ENCODE measurements around the gene N4BP2L2.

The N4BP2L2 gene

GRCh38 chr13:32438871-32439270, 99.7 kb downstream of the N4BP2L2 start:
- H3K27me3 ChIP-seq (replicated peaks in 2 of 5; ENCODE audit: control insufficient read depth in 4 of 5, insufficient read depth in 5 of 5, low read length in 4 of 5), result no peaks in the 10 kb centered on the region
- H3K4me3 ChIP-seq (ENCODE audit: control insufficient read depth in 1 of 7, extremely low read depth in 1 of 7, insufficient read depth in 4 of 7, low read depth in 2 of 7, low read length in 6 of 7), result no peak overlapping the region
- H3K36me3 ChIP-seq (ENCODE audit: control insufficient read depth in 4 of 4, insufficient read depth in 4 of 4, low read length in 3 of 4), result peaks cover 0 to 3% (median under 1%) of the 10 kb centered on the region in 4 experiments
- no peak for DNase-seq
- 96% methylated on average over 4 of the region's 4 CpGs for WGBS (ENCODE audit: insufficient coverage)
- no peaks in the 10 kb centered on the region for H3K4me1 ChIP-seq (ENCODE audit: control extremely low read depth in 1 of 4, control insufficient read depth in 4 of 4, insufficient read depth in 4 of 4, low read length in 3 of 4)
- ChIA-PET CTCF (interaction anchor here (1.8 to 2.8 kb wide), 3 partner anchors 10 to 57 kb away, joined by 5 to 8 read pairs (median 6); partner anchors contain the start of gene N4BP2L1), POLR2A (no interaction called here)
- H3K27ac ChIP-seq (ENCODE audit: insufficient read depth in 1 of 2, low read depth in 1 of 2, low read length in 2 of 2, poor library complexity in 1 of 2, severe bottlenecking in 2 of 2), result no peak overlapping the region
- no peaks in the 10 kb centered on the region for H3K9me3 ChIP-seq (ENCODE audit: control extremely low read depth in 1 of 5, control insufficient read depth in 4 of 5, insufficient read depth in 2 of 5, low read depth in 1 of 5, low read length in 4 of 5)

DNA sequence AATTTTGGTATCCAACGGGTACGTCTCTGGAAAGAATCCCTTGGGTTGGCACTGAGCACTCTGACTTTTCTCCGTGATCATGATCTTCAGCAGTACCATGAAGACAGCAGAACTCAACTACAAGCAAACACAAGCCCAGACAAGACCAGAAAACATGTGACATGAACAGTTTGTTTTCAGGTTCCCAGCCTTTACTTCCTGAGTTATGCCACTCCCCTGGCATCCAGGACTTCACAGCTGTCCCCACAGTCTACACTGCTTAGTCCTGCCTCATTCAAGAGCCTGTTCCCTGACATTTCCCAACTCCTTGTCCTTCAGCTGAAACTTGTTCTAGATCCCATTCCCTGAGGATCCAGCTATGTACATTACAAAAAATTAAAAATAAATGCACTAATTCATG, 105.7 kb downstream of the N4BP2L2 start:
- ChIA-PET CTCF (interaction anchor here (0.9 kb wide), 1 partner anchor 51 kb away, joined by 3 read pairs; no protein-coding TSS in a partner anchor), POLR2A (no interaction called here)
- Histone ChIP-seq H3K36me3 (ENCODE audit: control insufficient read depth in 4 of 4, insufficient read depth in 4 of 4, low read length in 3 of 4) (peaks cover 0 to 2% (median under 1%) of the 10 kb centered on the region in 4 experiments), H3K4me3 (ENCODE audit: control insufficient read depth in 1 of 7, extremely low read depth in 1 of 7, insufficient read depth in 4 of 7, low read depth in 2 of 7, low read length in 6 of 7) (no peak overlapping the region), H3K9me3 (ENCODE audit: control extremely low read depth in 1 of 5, control insufficient read depth in 4 of 5, insufficient read depth in 2 of 5, low read depth in 1 of 5, low read length in 4 of 5) (no peaks in the 10 kb centered on the region), H3K27ac (ENCODE audit: insufficient read depth in 1 of 2, low read depth in 1 of 2, low read length in 2 of 2, poor library complexity in 1 of 2, severe bottlenecking in 2 of 2) (no peak overlapping the region), H3K27me3 (replicated peaks in 2 of 5; ENCODE audit: control insufficient read depth in 4 of 5, insufficient read depth in 5 of 5, low read length in 4 of 5) (no peaks in the 10 kb centered on the region), H3K4me1 (ENCODE audit: control extremely low read depth in 1 of 4, control insufficient read depth in 4 of 4, insufficient read depth in 4 of 4, low read length in 3 of 4) (peaks cover 13 to 35% (median 24%) of the 10 kb centered on the region in 4 experiments)
- 93% methylated on average over 3 of the region's 3 CpGs for WGBS (ENCODE audit: insufficient coverage)
- DNase-seq, result no peak

- Histone ChIP-seq H3K27ac (ENCODE audit: insufficient read depth in 1 of 2, low read depth in 1 of 2, low read length in 2 of 2, poor library complexity in 1 of 2, severe bottlenecking in 2 of 2) (no peak overlapping the region), H3K4me3 (ENCODE audit: control insufficient read depth in 1 of 7, extremely low read depth in 1 of 7, insufficient read depth in 4 of 7, low read depth in 2 of 7, low read length in 6 of 7) (no peak overlapping the region), H3K4me1 (ENCODE audit: control extremely low read depth in 1 of 4, control insufficient read depth in 4 of 4, insufficient read depth in 4 of 4, low read length in 3 of 4) (peaks cover 18 to 40% (median 30%) of the 10 kb centered on the region in 4 experiments), H3K9me3 (ENCODE audit: control extremely low read depth in 1 of 5, control insufficient read depth in 4 of 5, insufficient read depth in 2 of 5, low read depth in 1 of 5, low read length in 4 of 5) (no peaks in the 10 kb centered on the region), H3K27me3 (replicated peaks in 2 of 5; ENCODE audit: control insufficient read depth in 4 of 5, insufficient read depth in 5 of 5, low read length in 4 of 5) (no peaks in the 10 kb centered on the region), H3K36me3 (ENCODE audit: control insufficient read depth in 4 of 4, insufficient read depth in 4 of 4, low read length in 3 of 4) (peaks cover 0 to 2% (median 0%) of the 10 kb centered on the region in 4 experiments)
- WGBS (ENCODE audit: insufficient coverage), result no CpG with 5 or more reads among the region's 5 CpGs
- CTCF ChIA-PET, result interaction anchor here (1.0 to 1.3 kb wide), 2 partner anchors 50 to 67 kb away, joined by 3 to 4 read pairs; no protein-coding TSS in a partner anchor
- no peak for DNase-seq
- POLR2A ChIA-PET, result no interaction called here
These were observed 107.2 kb downstream of the N4BP2L2 start for GRCh38 chr13:32431361-32431760.

DNA sequence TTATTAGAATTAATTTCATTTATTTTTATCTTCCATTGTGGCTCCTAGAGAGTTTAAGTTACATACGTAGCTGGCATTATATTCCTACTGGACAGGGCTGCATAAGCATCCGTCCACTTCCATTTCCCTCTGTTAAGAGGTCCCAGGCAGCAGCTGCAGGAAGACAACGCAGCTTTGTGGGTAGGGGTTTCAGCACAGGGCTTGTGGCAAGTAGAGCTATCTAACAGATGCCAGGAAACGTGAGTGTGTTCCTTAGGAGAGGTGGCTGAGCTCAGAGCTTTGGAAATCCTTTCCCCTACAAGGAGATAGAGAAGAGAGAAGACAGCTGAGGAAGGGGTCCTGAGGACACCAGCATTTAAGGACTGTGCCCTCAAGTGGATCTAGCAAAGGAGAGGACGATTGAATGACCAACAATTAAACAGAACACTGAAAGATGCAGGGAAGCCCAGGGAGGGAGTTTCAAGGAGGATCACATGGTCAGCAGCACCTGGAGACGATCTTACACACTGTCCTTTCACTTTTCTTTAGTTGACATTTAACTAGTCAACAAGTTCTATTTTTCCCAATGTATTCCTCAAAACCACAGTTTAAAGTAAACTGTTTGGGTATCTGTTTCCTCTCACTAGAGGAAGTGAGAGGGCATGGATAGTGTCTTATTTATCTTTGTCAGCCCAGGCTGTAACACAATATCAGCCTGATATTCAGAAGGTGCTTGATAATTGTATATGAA, 108.4 kb downstream of the N4BP2L2 start:
- Histone ChIP-seq H3K27me3 (replicated peaks in 2 of 5; ENCODE audit: control insufficient read depth in 4 of 5, insufficient read depth in 5 of 5, low read length in 4 of 5) (no peaks in the 10 kb centered on the region), H3K4me1 (ENCODE audit: control extremely low read depth in 1 of 4, control insufficient read depth in 4 of 4, insufficient read depth in 4 of 4, low read length in 3 of 4) (peaks cover 22 to 50% (median 40%) of the 10 kb centered on the region in 4 experiments), H3K4me3 (ENCODE audit: control insufficient read depth in 1 of 7, extremely low read depth in 1 of 7, insufficient read depth in 4 of 7, low read depth in 2 of 7, low read length in 6 of 7) (peak overlapping the region in 3 of 7 experiments; percentile 1 to 55 (median 30)), H3K27ac (ENCODE audit: insufficient read depth in 1 of 2, low read depth in 1 of 2, low read length in 2 of 2, poor library complexity in 1 of 2, severe bottlenecking in 2 of 2) (peak overlapping the region; percentile 18 to 86), H3K9me3 (ENCODE audit: control extremely low read depth in 1 of 5, control insufficient read depth in 4 of 5, insufficient read depth in 2 of 5, low read depth in 1 of 5, low read length in 4 of 5) (no peaks in the 10 kb centered on the region), H3K36me3 (ENCODE audit: control insufficient read depth in 4 of 4, insufficient read depth in 4 of 4, low read length in 3 of 4) (peaks cover 0 to 2% (median under 1%) of the 10 kb centered on the region in 4 experiments)
- DNase-seq, result peak in 2 of 3 donors; percentile 83 to 90
- 71% methylated on average over 1 of the region's 6 CpGs for WGBS (ENCODE audit: insufficient coverage)
- CTCF ChIA-PET, result interaction anchor here (0.9 to 4.0 kb wide), 3 partner anchors 13 to 48 kb away, joined by 3 to 16 read pairs (median 8); no protein-coding TSS in a partner anchor
- POLR2A ChIA-PET, result no interaction called here

- ChIA-PET POLR2A (no interaction called here), CTCF (interaction anchor here (0.9 to 4.0 kb wide), 4 partner anchors 10 to 48 kb away, joined by 3 to 16 read pairs (median 8); no protein-coding TSS in a partner anchor)
- Histone ChIP-seq H3K36me3 (ENCODE audit: control insufficient read depth in 4 of 4, insufficient read depth in 4 of 4, low read length in 3 of 4) (peaks cover 0 to 3% (median 0%) of the 10 kb centered on the region in 4 experiments), H3K27ac (ENCODE audit: insufficient read depth in 1 of 2, low read depth in 1 of 2, low read length in 2 of 2, poor library complexity in 1 of 2, severe bottlenecking in 2 of 2) (peak overlapping the region in 1 of 2 experiments; percentile 86), H3K4me1 (ENCODE audit: control extremely low read depth in 1 of 4, control insufficient read depth in 4 of 4, insufficient read depth in 4 of 4, low read length in 3 of 4) (peaks cover 22 to 54% (median 42%) of the 10 kb centered on the region in 4 experiments), H3K4me3 (ENCODE audit: control insufficient read depth in 1 of 7, extremely low read depth in 1 of 7, insufficient read depth in 4 of 7, low read depth in 2 of 7, low read length in 6 of 7) (no peak overlapping the region), H3K9me3 (ENCODE audit: control extremely low read depth in 1 of 5, control insufficient read depth in 4 of 5, insufficient read depth in 2 of 5, low read depth in 1 of 5, low read length in 4 of 5) (no peaks in the 10 kb centered on the region), H3K27me3 (replicated peaks in 2 of 5; ENCODE audit: control insufficient read depth in 4 of 5, insufficient read depth in 5 of 5, low read length in 4 of 5) (no peaks in the 10 kb centered on the region)
- WGBS (ENCODE audit: insufficient coverage), result 94% methylated on average over 5 of the region's 6 CpGs
- DNase-seq, result no peak
These were observed 109.1 kb downstream of the N4BP2L2 start for GRCh38 chr13:32429433-32429909.

- Histone ChIP-seq H3K4me1 (ENCODE audit: control extremely low read depth in 1 of 4, control insufficient read depth in 4 of 4, insufficient read depth in 4 of 4, low read length in 3 of 4) (peaks cover 22 to 61% (median 42%) of the 10 kb centered on the region in 4 experiments), H3K36me3 (ENCODE audit: control insufficient read depth in 4 of 4, insufficient read depth in 4 of 4, low read length in 3 of 4) (peaks cover 0 to 10% (median under 1%) of the 10 kb centered on the region in 4 experiments), H3K4me3 (ENCODE audit: control insufficient read depth in 1 of 7, extremely low read depth in 1 of 7, insufficient read depth in 4 of 7, low read depth in 2 of 7, low read length in 6 of 7) (peak overlapping the region; percentile 72 to 93 (median 84)), H3K9me3 (ENCODE audit: control extremely low read depth in 1 of 5, control insufficient read depth in 4 of 5, insufficient read depth in 2 of 5, low read depth in 1 of 5, low read length in 4 of 5) (no peaks in the 10 kb centered on the region), H3K27ac (ENCODE audit: insufficient read depth in 1 of 2, low read depth in 1 of 2, low read length in 2 of 2, poor library complexity in 1 of 2, severe bottlenecking in 2 of 2) (peak overlapping the region; percentile 77 to 86), H3K27me3 (replicated peaks in 2 of 5; ENCODE audit: control insufficient read depth in 4 of 5, insufficient read depth in 5 of 5, low read length in 4 of 5) (no peaks in the 10 kb centered on the region)
- POLR2A ChIA-PET, result interaction anchor here (0.6 kb wide), 1 partner anchor 475 kb away, joined by 3 read pairs; no protein-coding TSS in a partner anchor
- peak in 2 of 3 donors; percentile 60 to 69 for DNase-seq
- 16% methylated on average over 5 of the region's 9 CpGs for WGBS (ENCODE audit: insufficient coverage)
- CTCF ChIA-PET, result interaction anchor here (0.7 to 4.0 kb wide), 9 partner anchors 10 to 108 kb away, joined by 3 to 16 read pairs (median 4); no protein-coding TSS in a partner anchor
These were observed 109.8 kb downstream of the N4BP2L2 start for GRCh38 chr13:32428581-32429432.
